ENCODE measurements around the gene F7.

DNA sequence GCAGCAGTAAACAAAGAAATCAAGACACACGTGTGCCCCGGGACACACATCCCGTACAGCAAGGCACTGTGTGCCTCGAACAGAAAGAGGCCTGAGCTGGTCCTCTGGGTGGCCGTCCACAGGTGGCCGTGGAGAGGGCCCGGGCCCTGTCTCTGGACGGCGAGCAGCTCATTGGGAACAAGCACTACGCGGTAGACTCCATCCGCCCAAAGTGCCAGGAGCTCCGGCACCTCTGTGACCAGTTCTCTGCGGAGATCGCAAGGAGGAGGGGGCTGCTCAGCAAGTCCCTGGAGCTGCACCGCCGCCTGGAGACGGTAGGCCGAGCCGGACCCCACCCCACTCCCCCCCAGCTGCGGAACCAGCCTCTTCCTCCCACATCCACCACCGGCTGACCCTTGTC, 30.7 kb upstream of the F7 start:
- TF ChIP-seq POLR2AphosphoS5 (IDR thresholded peaks at IDR 0.05; ENCODE audit: borderline replicate concordance, low read depth, low read length) (no peak), FOXP2 (optimal IDR thresholded peaks at IDR 0.05; ENCODE audit: control extremely low read depth, extremely low read length, insufficient read depth) (no peak), EZH2 (IDR thresholded peaks at IDR 0.05) (no peak)
